ENCODE data around the gene LMLN. TPM values are rescaled to one million over a fixed set of nuclear protein-coding genes. Genes with fewer than 3 reads are reported as not detected.

The LMLN gene
- polyA plus RNA-seq, 2 of the 4 experiments (the other 2 are of a cell fraction), result 2.4 to 5.6 TPM

DNA sequence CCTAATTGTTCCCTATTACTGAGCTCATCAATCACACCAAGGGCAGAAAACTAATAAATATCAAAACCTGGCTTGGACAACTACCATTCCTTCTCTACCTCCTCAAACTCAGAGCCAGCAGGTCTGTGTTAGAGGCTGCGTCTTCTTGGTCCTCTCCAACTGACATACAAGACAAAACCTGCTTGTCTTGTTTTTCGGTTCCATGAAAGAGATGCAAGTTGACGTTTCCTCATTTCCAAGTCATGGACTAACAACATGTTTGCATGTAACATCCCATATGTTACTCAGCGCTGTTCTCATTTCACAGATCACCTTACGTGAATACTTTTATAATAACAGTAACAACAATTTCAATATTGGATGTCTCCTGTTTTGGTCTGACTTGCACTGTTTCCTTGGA, 110.9 kb downstream of the LMLN start:
- CTCF ChIA-PET, result interaction anchor here (1.0 to 3.0 kb wide), 3 partner anchors 9 to 23 kb away, joined by 3 to 20 read pairs (median 13); no protein-coding TSS in a partner anchor
- ATAC-seq, result no peak
- H3K27ac ChIP-seq, result no peak overlapping the region

DNA sequence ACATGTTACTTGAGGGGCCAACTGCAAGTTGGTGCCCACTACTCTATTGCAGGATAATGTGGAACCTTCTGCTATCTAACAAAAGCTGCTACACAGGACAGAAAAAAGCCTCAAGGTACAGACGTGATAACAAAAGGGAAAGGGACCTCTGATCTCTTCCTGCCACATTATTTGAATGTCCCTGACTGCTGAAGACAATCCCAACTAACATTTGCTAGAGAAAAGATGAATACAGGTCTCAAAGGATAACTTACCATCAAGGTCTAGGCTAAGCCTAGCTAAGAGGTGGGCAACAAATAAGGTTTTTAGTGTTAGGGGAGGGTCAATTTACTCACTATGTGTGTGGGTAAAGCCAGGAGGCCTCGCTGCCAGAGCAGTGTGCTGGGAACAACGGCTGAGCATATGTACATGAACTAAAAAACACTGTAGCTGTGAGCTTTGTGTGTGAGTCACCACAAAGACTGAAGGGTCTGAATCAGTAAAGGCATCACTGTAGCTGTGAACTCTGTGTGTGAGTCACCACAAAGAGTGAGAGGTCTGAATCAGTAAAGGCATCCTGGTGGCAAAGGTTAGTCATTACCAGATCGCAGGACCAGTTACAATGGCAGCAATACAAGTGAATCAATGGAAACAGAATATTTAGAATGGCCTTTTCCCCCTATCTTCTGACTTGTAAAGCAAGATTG, 111.7 kb downstream of the LMLN start:
- DNase-seq (ENCODE audit: low read depth in 1 of 2, low spot score in 1 of 2) (peak; percentile 28 to 73), ATAC-seq (peak; percentile 100), FAIRE-seq (no peak)
- peaks cover 10% of the 10 kb centered on the region for H3K4me1 ChIP-seq
- no peaks in the 10 kb centered on the region for H3K9me3 ChIP-seq
- H3K4me3 ChIP-seq, result no peak overlapping the region
- H3K27ac ChIP-seq, result no peak overlapping the region
- 0 out of 3 replicates have a peak overlapping the region, but pooled peaks have one; percentile 25 for H3K4me2 ChIP-seq
- peak; percentile 73 for TF ChIP-seq FOSL2 (IDR thresholded peaks at IDR 0.05)
- peak; percentile 94 for TF ChIP-seq FOSL2 (CRISPR knock-in tag; IDR thresholded peaks at IDR 0.05)
- TF ChIP-seq NFE2L2 (conservative IDR thresholded peaks at IDR 0.05; ENCODE audit: low read length), result no peak
- 5% methylated on average over 4 of the region's 4 CpGs for WGBS (ENCODE audit: missing lambda C conversion rate)
- POLR2A ChIA-PET, result no interaction called here
- CTCF ChIA-PET, result interaction anchor here (0.5 to 3.0 kb wide), 5 partner anchors 9 to 264 kb away, joined by 3 to 20 read pairs (median 3); no protein-coding TSS in a partner anchor

More for the DNA sequence above, 110.9 kb downstream of the LMLN start:
- no peak for FAIRE-seq
- TF ChIP-seq HOXB5 (CRISPR knock-in tag; IDR thresholded peaks at IDR 0.05), result no peak
- no peak for TF ChIP-seq RAD21 (conservative IDR thresholded peaks at IDR 0.05 in 1 of 2, IDR thresholded peaks at IDR 0.05 in 1 of 2)
- TF ChIP-seq JUN (IDR thresholded peaks at IDR 0.05), result no peak
- no peak for TF ChIP-seq ZC3H11A (IDR thresholded peaks at IDR 0.05)
- TF ChIP-seq TP53 (CRISPR knock-in tag; IDR thresholded peaks at IDR 0.05), result no peak
- no peak for TF ChIP-seq CBX8 (IDR thresholded peaks at IDR 0.05)
- TF ChIP-seq EP300 (IDR thresholded peaks at IDR 0.05), result no peak
- no peak for TF ChIP-seq KDM5A (IDR thresholded peaks at IDR 0.05)
- TF ChIP-seq HDAC2 (IDR thresholded peaks at IDR 0.05), result no peak
- TF ChIP-seq, protein P1, sequence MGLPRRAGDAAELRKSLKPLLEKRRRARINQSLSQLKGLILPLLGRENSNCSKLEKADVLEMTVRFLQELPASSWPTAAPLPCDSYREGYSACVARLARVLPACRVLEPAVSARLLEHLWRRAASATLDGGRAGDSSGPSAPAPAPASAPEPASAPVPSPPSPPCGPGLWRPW (IDR thresholded peaks at IDR 0.05), result no peak
- TF ChIP-seq EHMT2 (IDR thresholded peaks at IDR 0.05; ENCODE audit: low read depth), result no peak
- TF ChIP-seq ZSCAN20 (CRISPR knock-in tag; IDR thresholded peaks at IDR 0.05), result no peak
- no peak for TF ChIP-seq RNF2 (IDR thresholded peaks at IDR 0.05; ENCODE audit: borderline replicate concordance, low read depth)
- TF ChIP-seq RCOR1 (IDR thresholded peaks at IDR 0.05; ENCODE audit: low read depth, low read length), result no peak
- TF ChIP-seq, protein P2, sequence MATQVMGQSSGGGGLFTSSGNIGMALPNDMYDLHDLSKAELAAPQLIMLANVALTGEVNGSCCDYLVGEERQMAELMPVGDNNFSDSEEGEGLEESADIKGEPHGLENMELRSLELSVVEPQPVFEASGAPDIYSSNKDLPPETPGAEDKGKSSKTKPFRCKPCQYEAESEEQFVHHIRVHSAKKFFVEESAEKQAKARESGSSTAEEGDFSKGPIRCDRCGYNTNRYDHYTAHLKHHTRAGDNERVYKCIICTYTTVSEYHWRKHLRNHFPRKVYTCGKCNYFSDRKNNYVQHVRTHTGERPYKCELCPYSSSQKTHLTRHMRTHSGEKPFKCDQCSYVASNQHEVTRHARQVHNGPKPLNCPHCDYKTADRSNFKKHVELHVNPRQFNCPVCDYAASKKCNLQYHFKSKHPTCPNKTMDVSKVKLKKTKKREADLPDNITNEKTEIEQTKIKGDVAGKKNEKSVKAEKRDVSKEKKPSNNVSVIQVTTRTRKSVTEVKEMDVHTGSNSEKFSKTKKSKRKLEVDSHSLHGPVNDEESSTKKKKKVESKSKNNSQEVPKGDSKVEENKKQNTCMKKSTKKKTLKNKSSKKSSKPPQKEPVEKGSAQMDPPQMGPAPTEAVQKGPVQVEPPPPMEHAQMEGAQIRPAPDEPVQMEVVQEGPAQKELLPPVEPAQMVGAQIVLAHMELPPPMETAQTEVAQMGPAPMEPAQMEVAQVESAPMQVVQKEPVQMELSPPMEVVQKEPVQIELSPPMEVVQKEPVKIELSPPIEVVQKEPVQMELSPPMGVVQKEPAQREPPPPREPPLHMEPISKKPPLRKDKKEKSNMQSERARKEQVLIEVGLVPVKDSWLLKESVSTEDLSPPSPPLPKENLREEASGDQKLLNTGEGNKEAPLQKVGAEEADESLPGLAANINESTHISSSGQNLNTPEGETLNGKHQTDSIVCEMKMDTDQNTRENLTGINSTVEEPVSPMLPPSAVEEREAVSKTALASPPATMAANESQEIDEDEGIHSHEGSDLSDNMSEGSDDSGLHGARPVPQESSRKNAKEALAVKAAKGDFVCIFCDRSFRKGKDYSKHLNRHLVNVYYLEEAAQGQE (IDR thresholded peaks at IDR 0.05), result no peak
- no peak overlapping the region for H3K4me2 ChIP-seq
- POLR2A ChIA-PET, result no interaction called here
- 91% methylated on average over 5 of the region's 5 CpGs for WGBS (ENCODE audit: missing lambda C conversion rate)
- H3K4me1 ChIP-seq, result peaks cover 10% of the 10 kb centered on the region
- no peak overlapping the region for H3K4me3 ChIP-seq
- no peak for DNase-seq (ENCODE audit: low read depth in 1 of 2, low spot score in 1 of 2)
- no peaks in the 10 kb centered on the region for H3K9me3 ChIP-seq

DNA sequence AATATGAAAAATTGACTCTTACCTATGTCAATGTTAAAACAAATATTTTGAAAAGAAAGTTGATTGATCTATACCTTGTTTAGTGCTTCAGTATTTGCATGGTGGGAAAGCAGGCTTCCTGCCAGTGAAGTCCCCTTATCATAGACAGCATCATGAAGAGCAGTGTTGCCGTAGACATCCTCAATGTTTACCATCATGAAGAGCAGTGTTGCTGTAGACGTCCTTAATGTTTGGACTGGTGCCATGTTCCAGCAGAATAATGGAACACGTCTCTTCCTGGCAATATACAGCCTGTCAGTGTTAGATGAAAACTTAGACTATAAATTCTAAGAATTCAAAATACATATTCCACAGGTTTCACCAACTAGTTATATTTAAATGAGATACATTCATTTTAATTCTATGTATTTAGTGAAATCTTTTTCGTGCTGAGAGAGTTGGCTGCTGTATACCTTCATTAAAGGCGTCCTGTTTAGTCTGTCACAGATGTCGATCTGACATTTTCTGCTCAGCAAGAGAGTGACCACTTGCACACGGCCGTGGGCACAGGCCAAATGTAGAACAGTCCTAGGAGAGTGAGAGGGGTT, 116.8 kb downstream of the LMLN start:
- CTCF ChIA-PET, result interaction anchor here (0.9 kb wide), 1 partner anchor 26 kb away, joined by 3 read pairs; no protein-coding TSS in a partner anchor
- H3K4me2 ChIP-seq, result no peak overlapping the region
- H3K27ac ChIP-seq, result no peak overlapping the region
- DNase-seq (ENCODE audit: low read depth in 1 of 2, low spot score in 1 of 2) (no peak), ATAC-seq (no peak), FAIRE-seq (no peak)
- H3K4me1 ChIP-seq, result peaks cover 11% of the 10 kb centered on the region
- no peak for TF ChIP-seq BHLHE40 (IDR thresholded peaks at IDR 0.05; ENCODE audit: low read depth, low read length)
- TF ChIP-seq, protein P3, sequence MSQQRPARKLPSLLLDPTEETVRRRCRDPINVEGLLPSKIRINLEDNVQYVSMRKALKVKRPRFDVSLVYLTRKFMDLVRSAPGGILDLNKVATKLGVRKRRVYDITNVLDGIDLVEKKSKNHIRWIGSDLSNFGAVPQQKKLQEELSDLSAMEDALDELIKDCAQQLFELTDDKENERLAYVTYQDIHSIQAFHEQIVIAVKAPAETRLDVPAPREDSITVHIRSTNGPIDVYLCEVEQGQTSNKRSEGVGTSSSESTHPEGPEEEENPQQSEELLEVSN (IDR thresholded peaks at IDR 0.05; ENCODE audit: borderline replicate concordance, low read depth), result no peak
- no peak for TF ChIP-seq NR3C1 (IDR thresholded peaks at IDR 0.05)
- TF ChIP-seq EP300 (IDR thresholded peaks at IDR 0.05), result no peak
- no peak for TF ChIP-seq POLR2AphosphoS2 (conservative IDR thresholded peaks at IDR 0.05; ENCODE audit: low read length)
- H3K9me3 ChIP-seq, result peaks cover 3% of the 10 kb centered on the region; the same call in 1 of the 3 replicates
- no peak overlapping the region for H3K4me3 ChIP-seq
- WGBS (ENCODE audit: missing lambda C conversion rate), result 8% methylated on average over 8 of the region's 8 CpGs
- POLR2A ChIA-PET, result no interaction called here

Measured in A549 (cell line).